Activated T-cell treated with anti-CD3 and anti-CD28 coated beads, Interleukin-2, amount 50 U/mL, for 4 hours (primary cell): ENCODE measurements around the gene CDK17. TPM values are rescaled to one million over a fixed set of nuclear protein-coding genes. Genes with fewer than 3 reads are reported as not detected.

ENCODE experiments used
- ATAC-seq, 2 donors: fragments of 200-7000 bp; cut with Tn5 transposase; one replicate each; pipeline ENCODE4 v1.10.0; 2021
- DNase-seq: peaks from one replicate; pipeline ENCODE4 v3.0.0-alpha.2; 2020
- H3K27me3 Mint-ChIP-seq: one replicate; pipeline ENCODE4 v1.8.0; 2021; ENCODE audit warnings: low read depth, mixed read lengths
- H3K36me3 Mint-ChIP-seq: one replicate; pipeline ENCODE4 v1.8.0; 2022; ENCODE audit warnings: mixed read lengths; ENCODE audit not compliant: insufficient read depth
- H3K4me1 Mint-ChIP-seq: one replicate; pipeline ENCODE4 v1.8.0; 2021; ENCODE audit warnings: low read depth, mixed read lengths
- H3K4me3 Mint-ChIP-seq: one replicate; pipeline ENCODE4 v1.8.0; 2021; ENCODE audit warnings: mild to moderate bottlenecking, moderate library complexity, mixed read lengths
- H3K9me3 Mint-ChIP-seq: one replicate; pipeline ENCODE4 v1.8.0; 2021; ENCODE audit warnings: mixed read lengths
- total RNA-seq, 3 donors: library from RNA; stranded (reverse); gene quantifications; one replicate each; pipeline ENCODE4 v1.2.1, GENCODE V29; 2021

Gene CDK17
- total RNA-seq, 3 donors from 2014 or later: 29.9 to 37.4 (median 35.8) TPM

DNA sequence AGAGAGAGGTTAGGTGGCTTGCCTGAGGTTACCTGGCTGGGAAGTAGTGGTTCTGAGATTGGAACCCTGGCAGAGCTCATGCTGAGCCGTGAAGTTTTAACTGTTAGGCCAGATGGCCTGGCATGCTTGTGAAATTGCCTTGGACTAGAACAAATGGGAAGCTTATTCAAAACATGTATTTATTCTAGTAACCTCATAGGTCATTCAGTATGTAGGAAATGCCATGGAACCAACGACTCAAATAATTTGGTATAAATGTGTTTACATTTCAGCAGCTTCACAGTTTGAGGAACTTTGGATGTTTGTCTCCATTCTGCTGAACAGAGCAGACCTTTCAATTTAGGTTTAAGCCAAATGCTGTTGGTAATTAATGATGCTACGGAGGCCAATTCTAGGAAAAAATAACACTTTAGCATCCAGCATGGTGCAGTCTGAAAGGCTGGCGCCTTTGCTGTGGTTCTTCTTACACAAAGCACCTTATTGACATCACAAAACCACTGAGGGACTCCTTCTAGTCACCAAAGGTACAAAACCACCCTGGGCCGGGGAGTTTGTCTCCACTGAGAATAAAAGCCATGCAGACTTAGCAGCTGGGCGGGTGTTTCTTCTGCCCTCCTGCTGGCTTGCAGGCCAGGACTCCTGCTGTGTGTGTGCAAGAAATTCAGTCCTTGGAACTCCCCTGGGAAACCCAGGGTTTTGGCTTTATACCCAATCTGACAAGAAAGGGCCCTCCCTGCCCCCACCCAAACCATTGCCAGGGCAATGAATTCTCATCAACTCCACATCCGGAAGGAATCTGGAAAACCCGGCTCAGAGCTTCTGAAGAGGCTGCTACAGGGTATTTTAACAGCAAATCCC is 141.9 kb downstream of the CDK17 start:
- no peaks in the 10 kb centered on the region for H3K27me3 Mint-ChIP-seq
- ATAC-seq (peak in 1 of 2 donors; percentile 54), DNase-seq (no peak)
- H3K4me1 Mint-ChIP-seq: peaks cover 16% of the 10 kb centered on the region
- H3K4me3 Mint-ChIP-seq: no peak overlapping the region
- no peaks in the 10 kb centered on the region for H3K9me3 Mint-ChIP-seq
- peaks cover 35% of the 10 kb centered on the region for H3K36me3 Mint-ChIP-seq

DNA sequence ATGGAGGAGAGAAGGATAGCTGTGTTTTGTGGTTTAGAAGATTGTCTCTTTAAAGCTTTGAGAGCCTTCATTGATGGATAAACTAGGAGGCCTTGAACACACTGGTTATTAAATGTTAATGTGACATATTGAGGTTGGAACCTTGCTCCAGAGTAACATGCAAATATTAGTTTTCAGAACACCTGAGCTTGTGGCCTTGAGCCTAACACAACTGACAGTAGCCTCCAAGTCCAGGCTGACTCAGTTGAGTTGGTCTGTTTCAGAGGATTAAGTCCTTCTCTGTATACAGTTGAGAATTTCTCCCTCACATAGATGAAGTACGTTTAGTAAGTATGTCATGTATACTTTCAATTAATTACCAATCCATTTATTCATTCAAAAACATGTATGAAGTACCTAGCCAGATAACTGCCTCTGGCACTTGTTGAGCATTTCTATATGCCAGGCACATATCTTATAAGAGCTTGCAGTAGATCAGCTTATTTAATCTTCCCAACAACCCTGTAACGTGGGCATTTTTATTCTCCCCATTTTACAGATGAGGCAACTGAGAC is 142.6 kb downstream of the CDK17 start:
- H3K27me3 Mint-ChIP-seq: no peaks in the 10 kb centered on the region
- H3K36me3 Mint-ChIP-seq: peaks cover 36% of the 10 kb centered on the region
- ATAC-seq: no peak
- H3K9me3 Mint-ChIP-seq: no peaks in the 10 kb centered on the region
- H3K4me1 Mint-ChIP-seq: peaks cover 18% of the 10 kb centered on the region
- no peak overlapping the region for H3K4me3 Mint-ChIP-seq
- no peak for DNase-seq

- peaks cover 44% of the 10 kb centered on the region for H3K36me3 Mint-ChIP-seq
- ATAC-seq: no peak
- H3K4me1 Mint-ChIP-seq: peaks cover 22% of the 10 kb centered on the region
- no peaks in the 10 kb centered on the region for H3K27me3 Mint-ChIP-seq
- no peak for DNase-seq
- no peak overlapping the region for H3K4me3 Mint-ChIP-seq
- H3K9me3 Mint-ChIP-seq: no peaks in the 10 kb centered on the region
Observed at GRCh38 chr12:96256672-96257361, 143.4 kb downstream of the CDK17 start.

DNA sequence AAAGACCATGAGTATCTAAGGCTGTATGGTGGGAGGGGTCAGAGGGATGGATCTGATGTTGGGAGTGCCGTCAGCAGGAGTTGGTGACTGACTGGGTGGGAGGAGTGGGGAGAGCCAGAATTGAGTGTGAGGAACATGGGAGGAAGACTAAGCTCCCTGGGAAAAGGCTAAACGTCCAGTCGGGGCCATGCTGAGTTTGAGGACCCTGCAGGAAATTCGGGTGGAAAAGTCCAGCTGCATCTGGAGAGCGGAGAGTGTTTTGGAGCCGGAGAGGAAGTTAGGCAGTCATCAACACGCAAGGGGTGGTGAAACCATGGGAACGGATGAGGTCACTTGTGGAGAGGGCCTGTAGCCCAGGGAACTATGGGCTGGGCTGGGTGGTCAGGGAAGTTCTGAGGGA is 145.2 kb downstream of the CDK17 start:
- Mint-ChIP-seq H3K4me1 (peaks cover 32% of the 10 kb centered on the region), H3K4me3 (no peak overlapping the region), H3K36me3 (peaks cover 49% of the 10 kb centered on the region), H3K9me3 (no peaks in the 10 kb centered on the region), H3K27me3 (no peaks in the 10 kb centered on the region)
- DNase-seq: no peak
- ATAC-seq: no peak

- ATAC-seq (no peak), DNase-seq (no peak)
- H3K4me3 Mint-ChIP-seq: peak overlapping the region; percentile 36
- H3K27me3 Mint-ChIP-seq: no peaks in the 10 kb centered on the region
- peaks cover 66% of the 10 kb centered on the region for H3K36me3 Mint-ChIP-seq
- peaks cover 43% of the 10 kb centered on the region for H3K4me1 Mint-ChIP-seq
- no peaks in the 10 kb centered on the region for H3K9me3 Mint-ChIP-seq
Observed at GRCh38 chr12:96250119-96250685, 150.0 kb downstream of the CDK17 start.

- DNase-seq: no peak
- Mint-ChIP-seq H3K9me3 (no peaks in the 10 kb centered on the region), H3K4me3 (no peak overlapping the region), H3K4me1 (peaks cover 37% of the 10 kb centered on the region), H3K36me3 (peaks cover 59% of the 10 kb centered on the region), H3K27me3 (no peaks in the 10 kb centered on the region)
- ATAC-seq: peak in 1 of 2 donors; percentile 22
Observed at GRCh38 chr12:96249196-96250118, 150.8 kb downstream of the CDK17 start.

GRCh38 chr12:96248136-96248931 is 151.9 kb downstream of the CDK17 start:
- no peak overlapping the region for H3K4me3 Mint-ChIP-seq
- H3K9me3 Mint-ChIP-seq: no peaks in the 10 kb centered on the region
- H3K36me3 Mint-ChIP-seq: peaks cover 54% of the 10 kb centered on the region
- no peak for ATAC-seq
- H3K4me1 Mint-ChIP-seq: peaks cover 33% of the 10 kb centered on the region
- DNase-seq: no peak
- no peaks in the 10 kb centered on the region for H3K27me3 Mint-ChIP-seq

DNA sequence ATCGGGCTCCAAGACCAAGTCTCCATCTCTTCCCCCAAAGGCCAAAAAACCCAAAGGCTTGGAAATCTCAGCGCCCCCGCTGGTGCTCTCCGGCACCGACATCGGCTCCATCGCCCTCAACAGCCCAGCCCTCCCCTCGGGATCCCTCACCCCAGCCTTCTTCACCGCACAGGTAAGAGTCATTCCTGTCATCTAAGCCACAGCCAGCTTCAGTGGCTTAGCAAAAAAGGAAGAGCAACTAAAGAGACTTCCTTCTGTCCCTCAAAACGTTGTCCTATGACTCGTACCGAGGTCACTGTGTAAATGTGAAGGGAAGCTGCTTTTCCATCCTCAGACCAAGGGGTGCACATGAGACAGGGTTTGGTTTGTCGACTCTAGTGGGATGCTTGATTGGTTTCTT is 152.7 kb downstream of the CDK17 start:
- Mint-ChIP-seq H3K4me3 (no peak overlapping the region), H3K9me3 (no peaks in the 10 kb centered on the region), H3K27me3 (no peaks in the 10 kb centered on the region), H3K4me1 (peaks cover 39% of the 10 kb centered on the region), H3K36me3 (peaks cover 56% of the 10 kb centered on the region)
- no peak for DNase-seq
- ATAC-seq: peak; percentile 23 to 35

DNA sequence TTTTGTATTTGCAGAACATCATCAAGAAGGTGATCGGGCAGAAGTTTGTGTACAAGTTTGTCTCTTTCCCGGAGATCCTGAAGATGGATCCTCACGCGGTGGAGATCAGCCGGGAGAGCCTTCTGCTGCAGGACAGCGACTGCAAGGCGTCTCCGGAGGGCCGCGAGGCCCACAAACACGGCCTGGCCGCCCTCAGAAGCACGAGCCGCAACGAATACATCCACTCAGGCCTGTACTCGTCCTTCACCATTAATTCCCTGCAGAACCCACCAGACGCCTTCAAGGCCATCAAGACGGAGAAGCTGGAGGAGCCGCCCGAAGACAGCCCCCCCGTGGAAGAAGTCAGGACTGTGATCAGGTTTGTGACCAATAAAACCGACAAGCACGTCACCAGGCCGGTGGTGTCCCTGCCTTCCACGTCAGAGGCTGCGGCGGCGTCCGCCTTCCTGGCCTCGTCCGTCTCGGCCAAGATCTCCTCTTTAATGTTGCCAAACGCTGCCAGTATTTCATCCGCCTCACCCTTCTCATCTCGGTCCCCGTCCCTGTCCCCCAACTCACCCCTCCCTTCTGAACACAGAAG is 153.2 kb downstream of the CDK17 start:
- ATAC-seq (no peak), DNase-seq (no peak)
- H3K36me3 Mint-ChIP-seq: peaks cover 50% of the 10 kb centered on the region
- no peaks in the 10 kb centered on the region for H3K27me3 Mint-ChIP-seq
- peaks cover 41% of the 10 kb centered on the region for H3K4me1 Mint-ChIP-seq
- no peaks in the 10 kb centered on the region for H3K9me3 Mint-ChIP-seq
- no peak overlapping the region for H3K4me3 Mint-ChIP-seq

- no peak overlapping the region for H3K4me3 Mint-ChIP-seq
- H3K27me3 Mint-ChIP-seq: no peaks in the 10 kb centered on the region
- peaks cover 37% of the 10 kb centered on the region for H3K36me3 Mint-ChIP-seq
- H3K9me3 Mint-ChIP-seq: no peaks in the 10 kb centered on the region
- DNase-seq (no peak), ATAC-seq (no peak)
- H3K4me1 Mint-ChIP-seq: peaks cover 49% of the 10 kb centered on the region
Observed at GRCh38 chr12:96244826-96245225, 155.4 kb downstream of the CDK17 start.

DNA sequence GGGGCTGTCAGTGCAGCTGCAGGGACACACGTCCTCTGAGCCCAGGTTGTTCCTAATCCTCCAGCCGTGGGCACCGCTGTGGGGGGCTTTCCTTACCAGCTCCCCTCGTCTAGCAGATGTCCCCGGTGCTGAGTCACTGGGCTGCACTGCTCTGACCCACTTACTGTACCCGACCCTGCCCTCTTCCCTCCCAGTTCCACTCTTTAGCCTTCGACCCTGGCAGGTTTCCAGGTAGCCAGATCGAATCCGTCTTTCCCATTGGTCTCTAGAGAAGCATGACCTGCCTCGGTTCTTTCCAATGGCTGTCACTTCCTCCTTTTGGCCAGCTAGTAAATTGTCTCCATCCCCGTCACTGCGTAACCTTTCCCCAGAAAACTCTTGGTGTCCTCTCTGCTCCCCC is 157.6 kb downstream of the CDK17 start:
- Mint-ChIP-seq H3K4me3 (no peak overlapping the region), H3K27me3 (no peaks in the 10 kb centered on the region), H3K9me3 (no peaks in the 10 kb centered on the region), H3K36me3 (peaks cover 31% of the 10 kb centered on the region), H3K4me1 (peaks cover 61% of the 10 kb centered on the region)
- no peak for DNase-seq
- ATAC-seq: no peak

GRCh38 chr12:96241846-96242256 is 158.4 kb downstream of the CDK17 start:
- no peaks in the 10 kb centered on the region for H3K27me3 Mint-ChIP-seq
- no peaks in the 10 kb centered on the region for H3K9me3 Mint-ChIP-seq
- H3K4me3 Mint-ChIP-seq: peak overlapping the region; percentile 66
- H3K36me3 Mint-ChIP-seq: peaks cover 28% of the 10 kb centered on the region
- peak; percentile 81 to 82 for ATAC-seq
- peaks cover 67% of the 10 kb centered on the region for H3K4me1 Mint-ChIP-seq
- DNase-seq: peak; percentile 31

- peaks cover 27% of the 10 kb centered on the region for H3K36me3 Mint-ChIP-seq
- no peak for DNase-seq
- H3K9me3 Mint-ChIP-seq: no peaks in the 10 kb centered on the region
- H3K4me3 Mint-ChIP-seq: peak overlapping the region; percentile 66
- no peaks in the 10 kb centered on the region for H3K27me3 Mint-ChIP-seq
- H3K4me1 Mint-ChIP-seq: peaks cover 71% of the 10 kb centered on the region
- ATAC-seq: no peak
Observed at GRCh38 chr12:96241431-96241830, 158.8 kb downstream of the CDK17 start.
